ENCODE measurements around the gene EPHA10.

DNA sequence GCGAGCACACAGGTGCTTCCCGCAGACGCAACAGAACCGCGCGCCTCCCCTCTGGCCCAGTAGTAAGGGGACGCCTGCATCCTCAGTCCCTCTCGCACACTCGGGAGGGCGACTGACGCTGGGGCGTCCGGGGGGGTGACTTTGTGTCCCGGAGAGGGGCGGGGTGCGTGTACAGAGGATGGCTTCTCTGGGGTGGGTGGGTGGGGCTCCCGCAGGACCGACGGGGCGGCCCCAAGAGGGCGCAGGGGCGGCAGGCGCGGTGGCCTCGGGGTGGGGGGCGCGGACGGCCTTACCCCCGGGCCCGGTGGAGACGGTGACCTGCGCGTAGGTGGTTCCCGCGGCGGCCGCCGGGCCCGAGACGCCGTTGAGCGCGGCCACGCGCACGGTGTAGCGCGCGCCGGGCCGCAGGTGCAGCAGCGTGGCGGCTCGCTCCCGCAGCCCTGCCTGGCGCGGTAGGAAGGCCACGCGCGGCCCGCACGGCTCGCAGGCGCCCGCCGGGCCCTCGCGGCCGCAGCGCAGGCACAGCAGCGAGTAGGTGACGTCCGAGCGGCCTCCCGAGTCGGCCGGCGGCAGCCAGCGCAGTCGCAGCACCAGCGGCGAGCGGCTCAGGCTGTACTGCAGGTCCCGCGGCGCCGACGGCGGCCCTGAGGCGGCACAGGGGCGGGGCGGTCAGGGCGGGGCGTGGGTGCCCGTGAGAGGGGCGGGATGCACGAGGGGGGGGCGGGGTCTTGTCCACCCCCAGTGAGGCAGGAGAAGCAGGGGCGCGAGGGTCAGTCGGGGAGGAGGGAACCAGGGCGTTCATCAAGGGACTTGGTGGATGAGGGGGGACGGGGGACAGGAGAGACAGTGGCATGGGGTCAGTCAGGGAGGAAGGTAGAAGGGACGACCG is 12.1 kb downstream of the EPHA10 start:
- TF ChIP-seq, protein P1, sequence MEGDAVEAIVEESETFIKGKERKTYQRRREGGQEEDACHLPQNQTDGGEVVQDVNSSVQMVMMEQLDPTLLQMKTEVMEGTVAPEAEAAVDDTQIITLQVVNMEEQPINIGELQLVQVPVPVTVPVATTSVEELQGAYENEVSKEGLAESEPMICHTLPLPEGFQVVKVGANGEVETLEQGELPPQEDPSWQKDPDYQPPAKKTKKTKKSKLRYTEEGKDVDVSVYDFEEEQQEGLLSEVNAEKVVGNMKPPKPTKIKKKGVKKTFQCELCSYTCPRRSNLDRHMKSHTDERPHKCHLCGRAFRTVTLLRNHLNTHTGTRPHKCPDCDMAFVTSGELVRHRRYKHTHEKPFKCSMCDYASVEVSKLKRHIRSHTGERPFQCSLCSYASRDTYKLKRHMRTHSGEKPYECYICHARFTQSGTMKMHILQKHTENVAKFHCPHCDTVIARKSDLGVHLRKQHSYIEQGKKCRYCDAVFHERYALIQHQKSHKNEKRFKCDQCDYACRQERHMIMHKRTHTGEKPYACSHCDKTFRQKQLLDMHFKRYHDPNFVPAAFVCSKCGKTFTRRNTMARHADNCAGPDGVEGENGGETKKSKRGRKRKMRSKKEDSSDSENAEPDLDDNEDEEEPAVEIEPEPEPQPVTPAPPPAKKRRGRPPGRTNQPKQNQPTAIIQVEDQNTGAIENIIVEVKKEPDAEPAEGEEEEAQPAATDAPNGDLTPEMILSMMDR (IDR thresholded peaks at IDR 0.05; ENCODE audit: insufficient read depth, low read length, poor library complexity, severe bottlenecking) = no peak
- TF ChIP-seq EZH2phosphoT487 (conservative IDR thresholded peaks at IDR 0.05; ENCODE audit: low read length) = no peak

Data from SU-DHL-6 (cell line).